ENCODE data around the gene CPSF3.

DNA sequence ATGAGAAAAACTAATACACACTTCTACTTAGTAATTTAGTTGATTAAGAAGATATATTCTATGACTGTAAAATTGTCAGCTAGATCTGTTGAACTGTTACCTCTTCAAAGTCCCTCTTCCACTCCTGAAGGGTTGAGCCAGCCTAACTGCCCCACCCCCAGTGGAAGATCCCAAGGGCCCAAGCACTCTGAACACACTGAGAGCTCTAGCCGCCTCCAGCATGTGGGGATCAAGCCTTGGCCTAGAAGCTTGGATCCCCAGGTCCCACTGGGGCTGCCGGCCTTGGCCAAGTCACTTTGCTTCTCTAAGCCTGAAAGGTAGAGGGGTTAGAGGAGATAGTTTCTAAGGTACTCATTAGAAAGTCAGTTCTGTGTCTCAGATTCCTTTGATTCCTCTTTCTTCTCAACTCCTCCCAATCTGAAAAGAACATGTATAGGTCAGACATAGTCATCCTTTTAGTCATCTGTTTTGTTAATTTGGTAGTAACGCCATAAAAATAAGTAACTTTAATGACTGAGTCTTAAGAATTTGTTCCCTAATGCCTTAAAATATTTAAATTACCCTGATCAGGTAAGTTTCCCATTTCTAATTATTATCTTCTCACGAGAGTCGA is 5.6 kb downstream of the CPSF3 start:
- TF ChIP-seq CTCF (IDR thresholded peaks at IDR 0.05), result no peak
- TF ChIP-seq POLR2AphosphoS5 (IDR thresholded peaks at IDR 0.05), result no peak
